Measurements from ENCODE around the gene CYFIP2.
A peak's percentile ranks its signal among the peaks of the same experiment; 100 is the strongest.

The CYFIP2 gene

GRCh38 chr5:157285310-157286035, 19.6 kb downstream of the CYFIP2 start:
- DNase-seq, result peak in 3 of 58 donors; percentile 14 to 29 (median 24)

GRCh38 chr5:157286761-157287211, 20.9 kb downstream of the CYFIP2 start:
- DNase-seq, result peak in 7 of 58 donors; percentile 10 to 65 (median 30)

- DNase-seq, result no peak
These were observed 22.7 kb downstream of the CYFIP2 start for GRCh38 chr5:157288405-157289163.

GRCh38 chr5:157289164-157289819, 23.4 kb downstream of the CYFIP2 start:
- DNase-seq, result no peak

- no peak for DNase-seq
These were observed 24.4 kb downstream of the CYFIP2 start for GRCh38 chr5:157290156-157290980.

- no peak for DNase-seq
These were observed 25.2 kb downstream of the CYFIP2 start for GRCh38 chr5:157290981-157291711.

- no peak for DNase-seq
These were observed 26.7 kb downstream of the CYFIP2 start for GRCh38 chr5:157292599-157292998.

GRCh38 chr5:157294407-157295091, 28.6 kb downstream of the CYFIP2 start:
- DNase-seq, result no peak

GRCh38 chr5:157295247-157295646, 29.3 kb downstream of the CYFIP2 start:
- DNase-seq, result no peak

GRCh38 chr5:157300564-157300963, 34.6 kb downstream of the CYFIP2 start:
- DNase-seq, result no peak

GRCh38 chr5:157301066-157301465, 35.1 kb downstream of the CYFIP2 start:
- DNase-seq, result no peak

GRCh38 chr5:157303023-157303422, 37.1 kb downstream of the CYFIP2 start:
- DNase-seq, result no peak

- no peak for DNase-seq
These were observed 37.9 kb downstream of the CYFIP2 start for GRCh38 chr5:157303667-157304327.

GRCh38 chr5:157306081-157306480, 40.2 kb downstream of the CYFIP2 start:
- no peak for DNase-seq

GRCh38 chr5:157306692-157307471, 41.0 kb downstream of the CYFIP2 start:
- no peak for DNase-seq

GRCh38 chr5:157308836-157309465, 43.0 kb downstream of the CYFIP2 start:
- no peak for DNase-seq

- no peak for DNase-seq
These were observed 43.9 kb downstream of the CYFIP2 start for GRCh38 chr5:157309796-157310195.

- no peak for DNase-seq
These were observed 45.7 kb downstream of the CYFIP2 start for GRCh38 chr5:157311595-157311994.

Measured in anterior cingulate cortex (tissue), 58 donors.